SU-DHL-6 (cell line): ENCODE measurements around the gene SERPINB12.

Experiments used
- H2AFZ ChIP-seq: fragments of 200-600 bp; sonication (generic); 2 replicates; pipeline ENCODE4 v1.6.1; 2014; ENCODE audit warnings: low read depth, mild to moderate bottlenecking, moderate library complexity, mixed read lengths, antibody characterized with exemption, low read length; ENCODE audit not compliant: severe bottlenecking
- H3F3A ChIP-seq: fragments of 200-600 bp; shearing (Covaris generic); 2 replicates; pipeline ENCODE4 v1.6.0; 2016; ENCODE audit warnings: antibody characterized with exemption, mild to moderate bottlenecking; ENCODE audit not compliant: insufficient read depth
- H3K27ac ChIP-seq: fragments of 200-600 bp; sonication (generic); 2 replicates; pipeline ENCODE4 v1.5.1; 2016; ENCODE audit warnings: low read depth, mild to moderate bottlenecking, low read length, moderate library complexity, mixed read lengths
- H3K27me3 ChIP-seq: fragments of 200-600 bp; sonication (generic), shearing (Covaris generic); 2 replicates; pipeline ENCODE4 v1.6.0; 2014; ENCODE audit warnings: mild to moderate bottlenecking, low read length
- H3K36me3 ChIP-seq: fragments of 200-600 bp; sonication (generic); 2 replicates; pipeline ENCODE4 v1.6.1; 2014; ENCODE audit warnings: mild to moderate bottlenecking, low read length, mixed read lengths
- H3K4me2 ChIP-seq: fragments of 300-600, 200-600 bp; shearing (Covaris generic), sonication (generic); 2 replicates; pipeline ENCODE4 v1.6.0; 2014; ENCODE audit warnings: low read length, low read depth, mild to moderate bottlenecking; ENCODE audit not compliant: poor library complexity, severe bottlenecking
- H3K4me3 ChIP-seq: fragments of 200-600 bp; sonication (generic); 2 replicates; pipeline ENCODE4 v1.5.1; 2014; ENCODE audit warnings: antibody characterized with exemption, low read length, mild to moderate bottlenecking, mixed read lengths; ENCODE audit not compliant: insufficient read depth, poor library complexity, severe bottlenecking
- H3K79me2 ChIP-seq: fragments of 200-600 bp; sonication (generic); 2 replicates; pipeline ENCODE4 v1.6.1; 2014; ENCODE audit warnings: mild to moderate bottlenecking, low read length, moderate library complexity; ENCODE audit not compliant: insufficient read depth
- H3K9ac ChIP-seq: fragments of 200-600 bp; sonication (generic); 2 replicates; pipeline ENCODE4 v1.7.0; 2014; ENCODE audit warnings: mild to moderate bottlenecking, low read length
- H3K9me2 ChIP-seq: fragments of 200-600 bp; sonication (generic); replicated peaks from 2 replicates; pipeline ENCODE4 v1.6.1; 2014; ENCODE audit warnings: low read length; ENCODE audit not compliant: insufficient read depth
- H3K9me3 ChIP-seq: fragments of 200-600 bp; sonication (generic); 2 replicates; pipeline ENCODE4 v1.6.1; 2014; ENCODE audit warnings: low read length, mixed read lengths; ENCODE audit not compliant: insufficient read depth
- H4K20me1 ChIP-seq: fragments of 200-600 bp; sonication (generic); 2 replicates; pipeline ENCODE4 v1.6.1; 2014; ENCODE audit warnings: low read depth, mild to moderate bottlenecking, antibody characterized with exemption, low read length, moderate library complexity, mixed read lengths
- EZH2phosphoT487 ChIP-seq: fragments of 200-600 bp; sonication (generic), shearing (Covaris generic); conservative IDR thresholded peaks from 2 replicates; pipeline ENCODE4 v1.6.1; 2018; ENCODE audit warnings: mild to moderate bottlenecking, antibody characterized with exemption, low read length, moderate library complexity, mixed read lengths
- TF ChIP-seq, protein P1 (sequence below): fragments of 200-600 bp; sonication (generic); IDR thresholded peaks from one replicate; pipeline ENCODE4 v1.5.1; 2017; ENCODE audit warnings: antibody characterized with exemption, mild to moderate bottlenecking, low read length, moderate library complexity; ENCODE audit not compliant: insufficient read depth, poor library complexity, severe bottlenecking

The SERPINB12 gene

DNA sequence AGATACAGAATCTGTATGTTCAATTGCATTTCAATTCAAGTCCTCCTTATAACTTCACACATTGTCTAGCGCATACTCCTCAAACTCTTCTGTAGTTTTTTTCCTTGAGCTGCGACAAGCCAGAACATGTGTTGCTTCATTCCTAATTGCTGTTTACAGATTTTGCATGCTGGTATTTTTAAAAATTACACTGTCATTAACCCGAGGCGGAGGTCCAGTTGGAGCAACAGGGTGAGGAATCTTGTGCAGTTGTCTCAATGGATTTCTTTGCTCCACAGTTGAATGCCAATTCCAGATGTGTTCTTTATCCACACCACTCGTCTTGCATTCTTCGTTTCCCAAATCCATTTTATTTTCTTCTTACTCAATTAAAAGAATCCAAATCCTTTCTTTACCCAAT lies 28.6 kb downstream of the SERPINB12 start:
- Histone ChIP-seq H3K9me2 (no peaks in the 10 kb centered on the region), H3K9me3 (no peaks in the 10 kb centered on the region), H4K20me1 (no peaks in the 10 kb centered on the region), H3K9ac (no peak overlapping the region), H3K4me2 (no peak overlapping the region), H3K36me3 (no peaks in the 10 kb centered on the region), H3F3A (no peaks in the 10 kb centered on the region), H3K27ac (no peak overlapping the region), H3K27me3 (no peaks in the 10 kb centered on the region), H2AFZ (no peak overlapping the region), H3K4me3 (no peak overlapping the region), H3K79me2 (no peaks in the 10 kb centered on the region)
- TF ChIP-seq, protein P1, sequence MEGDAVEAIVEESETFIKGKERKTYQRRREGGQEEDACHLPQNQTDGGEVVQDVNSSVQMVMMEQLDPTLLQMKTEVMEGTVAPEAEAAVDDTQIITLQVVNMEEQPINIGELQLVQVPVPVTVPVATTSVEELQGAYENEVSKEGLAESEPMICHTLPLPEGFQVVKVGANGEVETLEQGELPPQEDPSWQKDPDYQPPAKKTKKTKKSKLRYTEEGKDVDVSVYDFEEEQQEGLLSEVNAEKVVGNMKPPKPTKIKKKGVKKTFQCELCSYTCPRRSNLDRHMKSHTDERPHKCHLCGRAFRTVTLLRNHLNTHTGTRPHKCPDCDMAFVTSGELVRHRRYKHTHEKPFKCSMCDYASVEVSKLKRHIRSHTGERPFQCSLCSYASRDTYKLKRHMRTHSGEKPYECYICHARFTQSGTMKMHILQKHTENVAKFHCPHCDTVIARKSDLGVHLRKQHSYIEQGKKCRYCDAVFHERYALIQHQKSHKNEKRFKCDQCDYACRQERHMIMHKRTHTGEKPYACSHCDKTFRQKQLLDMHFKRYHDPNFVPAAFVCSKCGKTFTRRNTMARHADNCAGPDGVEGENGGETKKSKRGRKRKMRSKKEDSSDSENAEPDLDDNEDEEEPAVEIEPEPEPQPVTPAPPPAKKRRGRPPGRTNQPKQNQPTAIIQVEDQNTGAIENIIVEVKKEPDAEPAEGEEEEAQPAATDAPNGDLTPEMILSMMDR = no peak
- TF ChIP-seq EZH2phosphoT487 = no peak

DNA sequence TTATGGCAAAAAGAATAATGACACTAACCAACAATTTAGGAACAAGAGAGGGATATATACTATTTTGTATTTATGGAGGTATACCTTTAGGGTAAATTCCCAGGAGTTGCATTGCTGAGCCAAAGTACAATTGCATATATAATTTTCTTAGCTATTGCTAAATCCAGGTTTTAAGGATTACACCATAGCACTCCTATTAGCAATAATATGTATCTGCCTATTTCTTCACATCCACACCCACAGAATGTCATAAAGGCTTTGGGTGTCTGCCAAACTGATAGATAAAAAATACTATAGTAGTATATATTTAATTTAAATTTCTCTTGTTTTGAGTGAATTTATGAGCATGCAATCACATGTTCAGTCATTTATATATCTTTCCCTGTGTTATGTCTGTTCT lies 33.5 kb downstream of the SERPINB12 start:
- no peaks in the 10 kb centered on the region for H3K79me2 ChIP-seq
- H3F3A ChIP-seq = no peaks in the 10 kb centered on the region
- H3K27ac ChIP-seq = no peak overlapping the region
- no peak overlapping the region for H3K4me3 ChIP-seq
- TF ChIP-seq EZH2phosphoT487 = no peak
- TF ChIP-seq, protein P1 = no peak
- H3K9me2 ChIP-seq = no peaks in the 10 kb centered on the region
- no peaks in the 10 kb centered on the region for H3K9me3 ChIP-seq
- H4K20me1 ChIP-seq = no peaks in the 10 kb centered on the region
- H3K36me3 ChIP-seq = no peaks in the 10 kb centered on the region
- H3K4me2 ChIP-seq = no peak overlapping the region
- H2AFZ ChIP-seq = no peak overlapping the region
- no peak overlapping the region for H3K9ac ChIP-seq
- H3K27me3 ChIP-seq = no peaks in the 10 kb centered on the region

DNA sequence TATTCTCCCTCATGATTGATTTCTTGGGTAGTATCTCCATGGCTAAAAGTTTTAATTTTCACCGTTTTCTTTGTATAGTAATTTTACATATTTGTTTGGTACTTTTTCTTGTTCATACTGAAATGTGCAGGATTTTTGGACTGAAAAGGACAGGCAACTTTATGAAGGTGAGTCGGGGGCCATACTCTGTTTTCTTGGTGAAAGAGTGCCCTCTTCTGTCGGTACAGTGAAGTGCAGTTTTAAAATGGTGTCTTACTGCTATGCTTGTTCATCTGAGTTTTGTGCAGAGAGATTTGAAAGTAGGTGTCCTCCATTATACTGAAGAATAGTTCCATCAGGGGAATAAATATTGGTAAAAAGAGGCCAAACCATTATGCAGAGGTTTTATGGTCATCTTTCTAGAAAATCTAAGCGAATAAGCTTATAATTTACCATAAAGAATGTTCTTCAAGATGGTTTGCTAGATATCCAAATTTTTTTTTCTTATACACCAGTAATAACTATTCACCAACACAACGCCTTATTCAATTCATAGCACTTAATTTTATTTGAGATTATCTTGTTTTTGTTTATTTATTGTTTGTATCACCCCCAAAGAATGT lies 36.3 kb downstream of the SERPINB12 start:
- Histone ChIP-seq H3K27me3 (0 out of 2 replicates have a peak, but pooled peaks cover 4% of the 10 kb centered on the region), H3K9me2 (no peaks in the 10 kb centered on the region), H3F3A (no peaks in the 10 kb centered on the region), H3K4me3 (no peak overlapping the region), H3K36me3 (no peaks in the 10 kb centered on the region), H3K27ac (no peak overlapping the region), H2AFZ (no peak overlapping the region), H3K9me3 (no peaks in the 10 kb centered on the region), H3K9ac (no peak overlapping the region), H3K4me2 (no peak overlapping the region), H4K20me1 (no peaks in the 10 kb centered on the region), H3K79me2 (no peaks in the 10 kb centered on the region)
- TF ChIP-seq, protein P1 = peak; percentile 77
- no peak for TF ChIP-seq EZH2phosphoT487
